Measurements from ENCODE around the gene POU2AF1. TPM values are rescaled to one million over a fixed set of nuclear protein-coding genes. Genes with fewer than 3 reads are reported as not detected.

Gene POU2AF1
- total RNA-seq, 6 donors from 2014 or later, result 1.3 to 42.1 (median 4.0) TPM

GRCh38 chr11:111327908-111328624 lies 51.0 kb downstream of the POU2AF1 start:
- Histone ChIP-seq H3K4me1 (peaks cover 0 to 25% (median 5%) of the 10 kb centered on the region in 4 donors), H3K9me3 (no peaks in the 10 kb centered on the region), H3K27me3 (no peaks in the 10 kb centered on the region), H3K4me3 (no peak overlapping the region), H3K27ac (peak overlapping the region; percentile 15 to 74 (median 56)), H3K36me3 (no peaks in the 10 kb centered on the region)
- ATAC-seq (ENCODE audit: low FRiP score in 2 of 2) (peak; percentile 45 to 92), DNase-seq (peak; percentile 36 to 94)
- TF ChIP-seq CTCF (IDR thresholded peaks at IDR 0.05), result no peak
- TF ChIP-seq POLR2AphosphoS5 (IDR thresholded peaks at IDR 0.05), result peak; percentile 44 to 49
- peak in 1 of 4 donors; percentile 33 for TF ChIP-seq POLR2A (IDR thresholded peaks at IDR 0.05)
- peak in 1 of 4 donors; percentile 30 for TF ChIP-seq EP300 (IDR thresholded peaks at IDR 0.05)
- 63 to 66% methylated on average over 4 to 8 of the region's 8 CpGs for WGBS, 2 donors

GRCh38 chr11:111326824-111327223 lies 52.3 kb downstream of the POU2AF1 start:
- H3K9me3 ChIP-seq, result no peaks in the 10 kb centered on the region
- TF ChIP-seq POLR2AphosphoS5 (IDR thresholded peaks at IDR 0.05), result no peak
- no peak for TF ChIP-seq CTCF (IDR thresholded peaks at IDR 0.05)
- TF ChIP-seq EP300 (IDR thresholded peaks at IDR 0.05), result no peak
- no peak for TF ChIP-seq POLR2A (IDR thresholded peaks at IDR 0.05)
- H3K4me3 ChIP-seq, result no peak overlapping the region
- peaks cover 0 to 25% (median 5%) of the 10 kb centered on the region in 4 donors for H3K4me1 ChIP-seq
- ATAC-seq (ENCODE audit: low FRiP score in 2 of 2), result no peak
- whole genome bisulfite sequencing, 2 donors, result 73 to 82% methylated on average over 3 to 4 of the region's 4 CpGs
- peak overlapping the region in 1 of 4 donors; percentile 74 for H3K27ac ChIP-seq
- no peak for DNase-seq
- H3K27me3 ChIP-seq, result no peaks in the 10 kb centered on the region
- no peaks in the 10 kb centered on the region for H3K36me3 ChIP-seq

GRCh38 chr11:111325259-111325658 lies 53.8 kb downstream of the POU2AF1 start:
- H3K36me3 ChIP-seq, result no peaks in the 10 kb centered on the region
- no peak overlapping the region for H3K27ac ChIP-seq
- ATAC-seq (ENCODE audit: low FRiP score in 2 of 2), result no peak
- peaks cover 0 to 32% (median 5%) of the 10 kb centered on the region in 4 donors for H3K4me1 ChIP-seq
- H3K27me3 ChIP-seq, result no peaks in the 10 kb centered on the region
- 84 to 87% methylated on average over 5 of the region's 5 CpGs for WGBS, 2 donors
- TF ChIP-seq EP300 (IDR thresholded peaks at IDR 0.05) (no peak), CTCF (IDR thresholded peaks at IDR 0.05) (no peak), POLR2A (IDR thresholded peaks at IDR 0.05) (no peak), POLR2AphosphoS5 (IDR thresholded peaks at IDR 0.05) (no peak)
- DNase-seq, result no peak
- H3K9me3 ChIP-seq, result no peaks in the 10 kb centered on the region
- no peak overlapping the region for H3K4me3 ChIP-seq

GRCh38 chr11:111324277-111324720 lies 54.8 kb downstream of the POU2AF1 start:
- no peak overlapping the region for H3K27ac ChIP-seq
- no peak overlapping the region for H3K4me3 ChIP-seq
- H3K4me1 ChIP-seq, result peaks cover 0 to 22% (median 5%) of the 10 kb centered on the region in 4 donors
- H3K9me3 ChIP-seq, result no peaks in the 10 kb centered on the region
- 49 to 59% methylated on average over 5 of the region's 5 CpGs for WGBS, 2 donors
- ATAC-seq (ENCODE audit: low FRiP score in 2 of 2), result peak in 1 of 2 donors; percentile 31
- H3K27me3 ChIP-seq, result no peaks in the 10 kb centered on the region
- H3K36me3 ChIP-seq, result no peaks in the 10 kb centered on the region
- TF ChIP-seq EP300 (IDR thresholded peaks at IDR 0.05) (no peak), POLR2A (IDR thresholded peaks at IDR 0.05) (no peak), POLR2AphosphoS5 (IDR thresholded peaks at IDR 0.05) (no peak), CTCF (IDR thresholded peaks at IDR 0.05) (no peak)
- no peak for DNase-seq
